HG02759 (cell line): ENCODE results near the gene MED9.
A peak's percentile ranks its signal among the peaks of the same experiment; 100 is the strongest.
"Not testable (repeated sequence)": the region's sequence is repeated elsewhere in the genome, so short reads cannot be mapped to it uniquely, and the experiment has no call there.

Experiments
- ATAC-seq: cut with Tn5 transposase; IDR thresholded peaks from one replicate; pipeline ENCODE4 v1.9.1; 2021; ENCODE audit warnings: mild to moderate bottlenecking, moderate library complexity; ENCODE audit not compliant: unreplicated experiment

MED9 gene, protein sequence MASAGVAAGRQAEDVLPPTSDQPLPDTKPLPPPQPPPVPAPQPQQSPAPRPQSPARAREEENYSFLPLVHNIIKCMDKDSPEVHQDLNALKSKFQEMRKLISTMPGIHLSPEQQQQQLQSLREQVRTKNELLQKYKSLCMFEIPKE

DNA sequence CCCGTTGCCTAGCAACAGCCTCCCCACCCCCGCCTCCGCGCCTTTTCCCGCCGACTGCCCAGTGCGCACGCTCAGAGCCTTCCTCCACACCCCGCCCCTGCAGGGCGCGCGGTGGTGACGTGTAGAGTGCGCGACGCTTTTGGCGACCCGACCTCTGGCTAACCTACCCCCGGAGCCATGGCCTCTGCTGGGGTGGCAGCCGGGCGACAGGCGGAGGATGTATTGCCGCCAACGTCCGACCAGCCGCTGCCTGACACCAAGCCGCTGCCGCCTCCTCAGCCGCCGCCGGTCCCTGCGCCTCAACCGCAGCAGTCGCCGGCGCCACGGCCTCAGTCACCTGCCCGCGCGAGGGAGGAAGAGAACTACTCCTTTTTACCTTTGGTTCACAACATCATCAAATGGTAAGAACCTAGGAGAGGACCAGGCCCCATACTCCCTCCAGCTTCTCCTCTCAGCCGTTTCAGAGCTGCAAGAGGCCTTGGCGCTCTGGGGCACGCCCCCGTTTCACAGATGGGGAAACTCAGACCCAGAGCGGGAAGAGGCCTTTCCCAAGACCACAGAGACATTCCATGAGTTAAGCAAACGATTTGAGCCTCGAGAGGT lies at the start of gene MED9:
Gene MED9 (plus strand): TSS at position 136 of the 603 bp plus-strand sequence. CDS start 42 bp downstream, at position 178.
- peak; percentile 93 for ATAC-seq

DNA sequence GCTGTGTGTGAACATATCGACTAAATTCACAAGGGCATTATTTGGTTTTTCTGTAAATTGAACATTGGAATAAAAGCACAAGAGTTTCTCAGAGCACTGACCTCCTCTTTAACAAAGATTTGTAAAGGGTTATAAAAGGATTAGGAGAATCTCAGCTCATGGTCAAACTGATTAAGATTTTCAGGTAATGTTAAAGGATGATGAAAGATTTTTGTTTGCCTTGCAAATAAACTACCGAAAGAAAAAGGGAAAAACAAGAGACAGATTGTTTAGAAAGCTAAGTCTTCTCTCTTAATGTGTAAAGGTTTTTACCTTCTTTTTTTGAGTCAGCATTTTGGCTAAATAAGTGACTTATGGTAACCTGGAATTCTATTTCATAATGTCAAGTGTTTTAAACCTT lies 47.6 kb upstream of the MED9 start:
- ATAC-seq, result no peak

GRCh38 chr17:17430924-17431323 lies 45.9 kb upstream of the MED9 start:
- not testable (repeated sequence) for ATAC-seq

- ATAC-seq, result no peak
Measured at GRCh38 chr17:17431605-17432004, 45.2 kb upstream of the MED9 start.

DNA sequence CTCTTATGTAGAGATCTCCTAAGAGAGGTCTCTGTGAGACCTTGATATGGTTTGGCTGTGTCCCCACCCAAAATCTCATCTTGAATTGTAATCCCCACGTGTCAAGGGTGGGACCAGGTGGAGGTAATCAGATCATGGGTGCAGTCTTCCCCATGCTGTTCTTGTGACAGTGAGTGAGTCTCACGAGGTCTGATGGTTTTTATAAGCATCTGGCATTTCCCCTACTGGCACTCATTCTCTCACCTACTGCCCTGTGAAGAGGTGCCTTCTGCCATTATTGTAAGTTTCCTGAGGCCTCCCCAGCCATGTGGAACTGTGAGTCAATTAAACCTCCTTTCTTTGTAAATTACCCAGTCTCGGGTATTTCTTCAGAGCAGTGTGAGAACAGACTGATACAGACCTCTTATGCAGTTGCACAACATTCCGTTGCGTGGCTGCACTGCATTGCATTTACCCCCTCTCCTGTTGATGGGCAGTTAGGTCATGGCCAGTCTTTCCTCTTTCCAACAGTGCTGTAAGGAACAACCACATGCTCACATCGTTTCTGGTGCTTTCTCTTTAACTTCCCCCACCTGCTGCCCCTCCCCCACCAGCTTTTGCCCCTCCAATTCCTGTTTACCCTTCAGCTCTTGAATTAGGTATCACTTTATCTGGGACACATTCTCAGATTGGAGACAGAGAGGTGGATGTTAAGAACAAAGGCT lies 43.6 kb upstream of the MED9 start:
- no peak for ATAC-seq

DNA sequence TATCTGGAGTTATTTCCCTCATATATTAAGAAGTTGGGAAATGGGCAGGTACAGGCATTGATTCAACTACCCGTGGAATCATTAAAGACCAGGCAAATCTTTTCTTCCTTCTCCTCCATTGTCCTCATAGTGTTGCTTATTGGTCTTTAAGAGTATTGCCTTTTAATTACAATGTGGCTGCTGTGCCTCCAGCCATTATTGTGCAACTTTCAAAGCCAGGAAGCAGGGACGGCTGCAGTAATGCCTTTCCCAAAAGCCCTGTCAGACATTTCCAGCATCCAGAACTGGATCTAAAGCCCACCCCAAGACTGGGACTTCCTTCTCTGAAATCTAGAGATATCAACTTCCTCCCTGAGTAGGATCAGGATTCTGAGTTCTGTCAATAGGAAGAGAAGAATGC lies 42.3 kb upstream of the MED9 start:
- ATAC-seq, result no peak

DNA sequence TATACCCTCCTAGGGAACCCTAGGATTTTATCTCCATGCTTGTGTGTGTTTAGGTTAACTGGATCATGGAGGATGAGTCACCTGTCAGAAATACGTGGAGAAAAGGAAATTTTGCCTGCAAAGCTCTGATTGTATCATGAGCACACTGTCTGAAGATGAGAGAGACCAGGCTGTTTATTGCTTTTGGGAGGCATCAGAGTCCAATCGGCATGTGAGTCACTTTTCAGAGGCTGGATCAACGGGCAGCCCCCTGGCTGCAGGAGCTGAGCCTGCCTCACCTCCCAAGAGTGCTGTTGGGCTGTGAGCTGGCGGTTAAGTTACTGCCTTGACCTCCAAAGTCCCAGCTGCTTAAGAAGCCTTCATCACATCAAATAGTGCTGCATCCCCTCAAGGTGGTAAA lies 41.5 kb upstream of the MED9 start:
- ATAC-seq, result no peak

DNA sequence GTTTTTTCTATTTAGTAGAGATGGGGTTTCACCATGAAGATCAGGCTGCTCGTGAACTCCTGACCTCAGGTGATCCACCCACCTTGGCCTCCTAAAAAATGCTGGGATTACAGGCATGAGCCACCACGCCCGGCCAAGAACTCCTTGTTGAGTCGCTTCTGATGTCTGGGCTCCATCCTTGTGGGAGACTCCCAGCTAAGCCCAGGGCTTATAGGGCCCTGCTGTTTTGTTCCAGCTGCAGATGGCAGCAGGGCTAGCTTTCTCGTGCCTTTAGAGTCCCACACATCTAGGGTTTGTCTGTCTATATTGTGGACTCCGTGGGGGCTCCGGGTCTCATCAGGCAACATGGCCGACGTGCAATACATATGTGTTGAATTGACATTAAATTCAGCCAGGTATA lies 39.3 kb upstream of the MED9 start:
- no peak for ATAC-seq

DNA sequence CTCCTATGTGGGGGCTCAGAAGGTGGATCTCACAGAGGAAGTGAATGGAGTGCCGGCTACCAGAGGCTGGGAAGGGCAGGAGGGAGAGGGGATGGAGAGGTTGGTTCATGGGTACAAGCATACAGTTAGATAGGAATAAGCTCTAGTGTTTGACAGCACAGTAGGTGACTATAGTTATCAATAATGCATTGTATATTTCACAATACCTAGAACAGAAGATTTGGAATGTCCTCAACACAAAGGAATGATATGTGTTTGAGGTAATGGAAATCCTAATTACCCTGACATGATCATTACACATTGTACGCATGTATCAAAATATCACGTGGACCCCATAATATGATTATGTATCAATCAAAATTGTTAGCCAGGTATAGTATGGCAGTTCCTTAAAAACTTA lies 38.9 kb upstream of the MED9 start:
- ATAC-seq, result no peak

GRCh38 chr17:17440010-17440843 lies 36.6 kb upstream of the MED9 start:
- ATAC-seq, result no peak

GRCh38 chr17:17440938-17441675 lies 35.7 kb upstream of the MED9 start:
- no peak for ATAC-seq

GRCh38 chr17:17443173-17443572 lies 33.6 kb upstream of the MED9 start:
- ATAC-seq, result no peak

- ATAC-seq, result no peak
Measured at GRCh38 chr17:17445296-17445924, 31.4 kb upstream of the MED9 start.

- no peak for ATAC-seq
Measured at GRCh38 chr17:17445925-17446665, 30.7 kb upstream of the MED9 start.

DNA sequence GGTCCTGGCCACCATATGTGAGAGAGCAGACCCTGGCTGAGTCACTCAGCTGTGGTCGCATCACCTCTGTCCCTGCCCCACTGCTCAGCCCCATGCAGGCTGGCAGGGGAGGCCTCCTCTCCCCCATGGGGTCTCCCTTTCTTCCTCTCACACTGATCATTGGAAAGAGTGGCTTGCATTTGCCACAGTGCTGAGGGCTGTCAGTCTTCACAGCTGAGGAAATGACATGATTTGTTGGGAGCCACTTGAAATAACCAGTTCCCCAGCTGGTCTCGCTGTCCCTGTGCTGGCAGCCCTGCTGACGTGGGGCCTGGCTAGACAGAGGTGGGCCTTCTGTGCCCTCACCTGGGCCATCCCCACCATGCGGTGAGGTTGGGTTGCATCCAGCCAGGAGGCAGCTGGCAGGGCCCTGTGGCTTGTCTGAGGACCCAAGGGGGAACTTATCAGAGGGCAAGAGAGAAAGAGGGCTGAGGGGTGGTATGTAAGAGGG lies 30.1 kb upstream of the MED9 start:
- ATAC-seq, result no peak

DNA sequence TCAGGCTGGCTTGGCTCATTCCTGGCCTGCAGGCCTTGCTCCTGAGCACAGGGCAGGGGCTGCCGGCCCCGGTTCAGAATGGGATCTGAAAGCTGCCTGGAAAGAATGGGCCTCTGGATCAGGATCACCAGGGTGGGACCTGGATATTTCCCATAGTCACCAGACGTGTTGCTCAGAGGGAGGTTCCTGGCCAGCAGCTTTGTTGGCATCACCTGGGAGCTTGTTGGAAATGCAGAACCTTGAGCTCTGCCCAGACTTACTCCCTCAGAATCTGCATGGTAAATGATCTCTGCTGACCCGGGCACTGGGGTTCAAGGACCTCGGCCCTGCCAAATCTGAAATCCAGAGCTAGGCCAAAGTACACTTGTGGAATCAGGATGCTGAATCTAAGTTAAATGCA lies 29.5 kb upstream of the MED9 start:
- no peak for ATAC-seq

DNA sequence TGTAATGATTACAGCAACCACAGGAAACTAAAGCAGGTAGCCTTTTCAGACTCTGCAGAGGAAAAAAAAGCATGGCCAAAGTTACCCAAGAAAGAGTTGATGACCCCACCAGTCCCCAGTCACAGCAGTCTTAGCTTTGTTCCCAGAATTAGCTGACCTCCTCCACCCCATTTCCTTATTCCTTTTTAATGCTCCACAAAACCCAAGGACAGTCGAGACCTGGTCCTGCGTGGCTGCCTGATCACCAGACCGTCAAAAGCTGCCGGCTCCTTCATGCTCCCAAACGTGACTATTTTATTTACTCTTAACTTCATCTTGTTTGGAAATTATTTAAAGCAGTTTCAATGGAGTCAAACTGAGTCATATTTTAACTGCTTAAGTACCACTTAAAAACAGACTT lies 28.7 kb upstream of the MED9 start:
- ATAC-seq, result no peak

DNA sequence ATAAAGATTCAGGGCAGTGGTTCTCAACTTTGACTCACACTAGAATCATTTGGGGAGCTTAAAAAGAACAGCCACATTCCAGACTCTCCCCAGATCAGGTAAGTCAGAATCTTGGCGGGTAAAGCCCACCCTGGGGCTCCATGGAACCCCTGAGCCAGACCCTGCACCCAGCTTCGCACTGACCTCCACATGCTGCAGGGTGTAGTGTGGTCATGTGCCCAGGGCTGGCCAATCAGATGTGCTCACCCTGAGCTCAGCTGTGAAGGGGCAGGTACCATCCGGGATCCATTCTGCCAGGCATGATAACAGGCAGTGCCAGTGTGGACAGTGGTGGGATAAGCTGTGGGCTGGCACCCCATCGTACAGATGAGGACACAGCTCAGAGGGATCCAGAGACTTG lies 28.1 kb upstream of the MED9 start:
- no peak for ATAC-seq

DNA sequence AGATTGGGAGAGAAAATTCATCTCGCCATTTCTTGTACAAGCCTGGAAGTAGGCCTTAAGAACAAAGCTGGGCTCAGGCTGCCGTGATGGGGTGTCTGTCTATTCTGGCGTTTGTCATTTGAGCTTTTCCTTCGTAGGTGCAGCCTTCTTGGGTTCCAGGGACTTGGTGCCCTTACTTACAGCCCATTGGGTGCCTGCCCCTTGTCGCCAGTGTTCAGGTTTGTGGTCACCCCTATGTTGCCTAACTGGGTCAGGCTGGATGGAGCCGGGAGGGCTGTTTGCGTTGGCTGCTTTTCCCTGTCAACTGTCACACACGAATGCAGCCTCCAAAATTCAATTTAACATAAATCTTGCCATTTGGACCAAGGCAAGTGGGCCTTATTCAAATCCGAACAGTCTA lies 23.7 kb upstream of the MED9 start:
- no peak for ATAC-seq

- no peak for ATAC-seq
Measured at GRCh38 chr17:17454276-17454675, 22.5 kb upstream of the MED9 start.
